ENCODE data around the gene URAD. TPM values are rescaled to one million over a fixed set of nuclear protein-coding genes. Genes with fewer than 3 reads are reported as not detected.
"Not testable (repeated sequence)": the region's sequence is repeated elsewhere in the genome, so short reads cannot be mapped to it uniquely, and the experiment has no call there.

Gene URAD
- total RNA-seq, 2 experiments from 2014 or later: not detected

DNA sequence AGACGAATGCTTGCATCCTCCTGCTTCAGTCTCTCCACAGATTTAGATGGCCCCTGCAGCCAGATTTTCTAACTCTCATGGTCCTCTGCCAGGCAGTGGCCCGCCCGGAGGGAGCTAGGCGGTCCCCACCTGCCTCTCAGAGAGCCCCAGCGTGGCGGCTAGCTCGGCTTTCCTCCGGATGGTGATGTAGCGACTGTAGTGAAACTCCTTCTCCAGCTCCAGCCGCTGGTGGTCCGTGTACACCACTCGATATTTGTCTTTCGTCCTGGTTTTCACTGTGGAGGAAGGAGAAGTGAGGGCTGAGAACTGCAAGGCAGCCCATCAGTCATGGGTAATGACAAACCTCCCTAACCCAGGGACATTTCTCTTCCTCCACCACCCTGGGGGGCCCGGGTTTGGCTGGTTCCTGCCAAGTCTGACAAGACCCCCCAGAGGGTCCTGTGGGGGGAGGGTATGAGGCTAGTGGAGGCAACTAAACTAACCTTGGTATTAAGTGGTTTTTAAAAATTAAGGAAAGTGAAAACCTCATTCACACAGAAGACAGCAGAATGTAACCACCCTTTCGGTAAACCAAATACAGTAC is 23.7 kb downstream of the URAD start:
- CTCF ChIA-PET: interaction anchor here (0.7 to 0.8 kb wide), 2 partner anchors 20 to 97 kb away, joined by 3 to 4 read pairs; no protein-coding TSS in a partner anchor
- no peak for DNase-seq
- no peak overlapping the region for H3K27ac Mint-ChIP-seq
- H3K36me3 Mint-ChIP-seq (ENCODE audit: low read depth): peaks cover 2% of the 10 kb centered on the region
- peaks cover 79% of the 10 kb centered on the region for H3K27me3 Mint-ChIP-seq
- POLR2A ChIA-PET: no interaction called here
- peaks cover 12% of the 10 kb centered on the region for H3K4me1 Mint-ChIP-seq
- H3K9me3 Mint-ChIP-seq: no peaks in the 10 kb centered on the region
- H3K4me3 Mint-ChIP-seq: no peak overlapping the region

DNA sequence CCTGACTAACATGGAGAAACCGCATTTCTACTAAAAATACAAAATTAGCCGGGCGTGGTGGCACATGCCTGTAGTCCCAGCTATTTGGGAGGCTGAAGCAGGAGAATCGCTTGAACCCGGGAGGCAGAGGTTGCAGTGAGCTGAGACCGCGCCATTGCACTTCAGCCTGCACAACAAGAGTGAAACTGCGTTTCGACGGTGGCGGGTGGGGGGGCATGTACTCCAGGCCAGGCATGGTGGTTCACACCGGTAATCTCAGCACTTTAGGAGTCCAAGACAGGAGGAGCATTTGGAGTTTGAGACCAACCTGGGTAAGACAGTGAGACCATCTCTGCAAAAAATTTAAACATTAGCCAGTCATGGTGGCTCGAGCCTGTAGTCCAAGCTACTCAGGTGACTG is 24.3 kb downstream of the URAD start:
- H3K36me3 Mint-ChIP-seq (ENCODE audit: low read depth); DNase-seq; H3K27ac Mint-ChIP-seq; H3K9me3 Mint-ChIP-seq; POLR2A ChIA-PET; H3K4me3 Mint-ChIP-seq; H3K4me1 Mint-ChIP-seq: not testable (repeated sequence)
- CTCF ChIA-PET: interaction anchor here (0.7 to 1.2 kb wide), 3 partner anchors 10 to 96 kb away, joined by 3 to 4 read pairs (median 3); no protein-coding TSS in a partner anchor
- peaks cover 77% of the 10 kb centered on the region for H3K27me3 Mint-ChIP-seq

GRCh38 chr13:27963491-27963890 is 25.0 kb downstream of the URAD start:
- ChIA-PET POLR2A (interaction anchor here (0.7 kb wide), 1 partner anchor 9 kb away, joined by 3 read pairs; no protein-coding TSS in a partner anchor), CTCF (interaction anchor here (1.2 kb wide), 1 partner anchor 10 kb away, joined by 3 read pairs; no protein-coding TSS in a partner anchor)
- Mint-ChIP-seq H3K9me3 (no peaks in the 10 kb centered on the region), H3K27me3 (peaks cover 80% of the 10 kb centered on the region), H3K27ac (no peak overlapping the region), H3K36me3 (ENCODE audit: low read depth) (no peaks in the 10 kb centered on the region), H3K4me1 (peaks cover 6% of the 10 kb centered on the region), H3K4me3 (no peak overlapping the region)
- DNase-seq: no peak

DNA sequence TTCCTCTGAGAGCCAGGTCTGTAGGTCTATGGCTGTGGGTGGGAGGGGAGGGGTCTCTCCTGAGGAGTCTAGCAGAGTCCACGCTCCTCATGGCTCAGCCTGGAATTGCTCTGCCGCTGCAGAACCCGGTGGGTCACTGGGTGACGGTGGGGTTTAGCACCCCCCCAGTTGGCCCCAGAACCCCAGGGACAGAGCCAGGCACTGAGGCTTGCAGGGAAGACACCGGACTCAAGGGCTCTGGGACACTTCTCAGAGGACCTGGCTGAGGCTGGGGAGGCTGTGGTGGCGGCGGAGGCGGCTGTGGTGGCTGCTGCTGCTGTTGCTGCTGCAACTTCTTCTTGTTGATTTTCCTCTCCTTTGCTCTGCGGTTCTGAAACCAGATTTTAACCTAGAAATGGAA is 25.5 kb downstream of the URAD start:
- peaks cover 84% of the 10 kb centered on the region for H3K27me3 Mint-ChIP-seq
- peaks cover 6% of the 10 kb centered on the region for H3K4me1 Mint-ChIP-seq
- no peaks in the 10 kb centered on the region for H3K9me3 Mint-ChIP-seq
- no peak overlapping the region for H3K27ac Mint-ChIP-seq
- ChIA-PET POLR2A (interaction anchor here (0.7 kb wide), 1 partner anchor 8 kb away, joined by 3 read pairs; no protein-coding TSS in a partner anchor), CTCF (no interaction called here)
- no peaks in the 10 kb centered on the region for H3K36me3 Mint-ChIP-seq (ENCODE audit: low read depth)
- no peak for DNase-seq
- H3K4me3 Mint-ChIP-seq: no peak overlapping the region

DNA sequence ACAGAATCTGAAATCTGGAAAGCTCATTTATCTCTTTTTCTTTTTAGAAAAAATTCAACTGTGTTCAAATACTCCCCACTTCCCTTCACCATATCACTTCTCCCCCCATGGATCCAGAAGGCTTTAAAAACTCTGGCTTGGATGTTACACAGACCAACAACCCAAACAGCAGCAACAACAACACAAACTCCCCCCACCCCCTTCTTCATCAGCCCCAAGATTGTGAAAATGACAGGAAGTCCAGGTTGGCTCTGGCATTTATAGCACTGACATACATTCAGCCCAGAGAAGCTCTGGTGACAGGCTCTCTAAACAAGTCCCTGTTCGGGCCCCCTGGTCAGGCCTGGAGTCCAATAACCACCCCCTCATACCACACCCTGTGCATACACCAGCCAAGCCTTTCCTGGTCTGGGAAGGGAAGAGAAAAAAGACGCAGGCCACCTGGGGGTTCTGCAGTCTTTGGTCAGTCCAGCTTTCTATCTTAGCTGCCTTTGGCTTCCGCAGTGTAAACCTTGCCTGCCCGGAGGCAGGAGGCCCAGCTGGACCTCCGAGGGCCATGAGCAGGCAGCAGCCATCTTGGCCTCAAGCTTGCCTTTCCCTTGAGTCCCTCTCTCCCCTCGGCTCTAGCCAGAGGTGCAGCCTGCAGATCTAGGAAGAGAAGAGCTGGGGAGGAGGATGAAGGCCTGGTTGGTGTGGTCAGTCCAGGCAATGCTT is 26.2 kb downstream of the URAD start:
- Mint-ChIP-seq H3K4me3 (no peak overlapping the region), H3K27me3 (peaks cover 81% of the 10 kb centered on the region)
- CTCF ChIA-PET: interaction anchor here (0.9 to 1.3 kb wide), 3 partner anchors 8 to 132 kb away, joined by 3 to 5 read pairs (median 3); no protein-coding TSS in a partner anchor

DNA sequence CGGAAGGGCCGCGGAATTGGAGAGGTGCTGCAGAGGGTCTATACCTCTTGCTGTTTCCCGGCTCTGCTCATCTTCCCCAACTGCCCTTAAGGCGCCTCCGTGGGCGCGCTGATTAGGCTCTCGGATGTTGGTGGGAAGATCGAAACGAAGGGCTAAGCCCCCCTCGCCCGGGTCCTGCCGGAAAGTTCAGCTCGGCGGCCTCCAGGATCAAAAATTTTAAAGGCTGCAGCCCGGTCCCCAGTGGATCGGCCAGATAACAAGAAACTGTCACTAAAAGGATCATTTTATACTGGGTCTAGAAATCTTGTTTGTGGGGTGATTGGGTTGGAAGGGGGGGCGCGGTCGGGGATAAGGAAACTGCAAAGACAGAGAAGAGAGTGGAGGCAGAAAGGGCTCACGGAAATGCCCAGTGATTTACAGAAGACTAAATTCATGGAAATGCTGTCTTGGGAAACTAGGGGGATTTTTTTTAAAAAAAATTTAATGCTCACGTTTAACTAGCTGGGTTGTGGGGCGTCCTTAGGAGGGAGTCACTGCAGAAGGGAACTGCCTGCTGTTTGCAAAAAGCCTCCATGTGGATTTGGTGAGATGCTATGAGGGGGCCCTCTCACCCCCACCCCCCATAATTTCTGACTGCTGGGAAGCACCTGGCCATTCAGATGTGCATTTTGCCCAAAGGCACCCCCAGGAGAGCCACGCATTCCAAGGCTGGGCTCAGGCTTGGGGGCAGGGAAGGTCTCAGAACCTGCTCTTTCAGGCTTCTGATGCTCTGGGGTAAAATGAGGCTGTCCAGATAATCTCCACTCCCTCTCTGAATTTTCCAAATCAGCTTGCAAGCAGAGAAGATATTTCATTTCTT is 27.0 kb downstream of the URAD start:
- H3K27ac Mint-ChIP-seq: no peak overlapping the region
- ChIA-PET POLR2A (no interaction called here), CTCF (interaction anchor here (0.8 to 1.3 kb wide), 6 partner anchors 8 to 132 kb away, joined by 3 to 5 read pairs (median 3); no protein-coding TSS in a partner anchor)
- peaks cover 6% of the 10 kb centered on the region for H3K4me1 Mint-ChIP-seq
- no peak for DNase-seq
- H3K27me3 Mint-ChIP-seq: peaks cover 81% of the 10 kb centered on the region
- no peak overlapping the region for H3K4me3 Mint-ChIP-seq
- H3K36me3 Mint-ChIP-seq (ENCODE audit: low read depth): no peaks in the 10 kb centered on the region
- no peaks in the 10 kb centered on the region for H3K9me3 Mint-ChIP-seq

More for the DNA sequence above, 26.2 kb downstream of the URAD start:
- H3K27ac Mint-ChIP-seq: no peak overlapping the region
- peaks cover 6% of the 10 kb centered on the region for H3K4me1 Mint-ChIP-seq
- POLR2A ChIA-PET: no interaction called here
- no peaks in the 10 kb centered on the region for H3K9me3 Mint-ChIP-seq
- H3K36me3 Mint-ChIP-seq (ENCODE audit: low read depth): no peaks in the 10 kb centered on the region
- no peak for DNase-seq

DNA sequence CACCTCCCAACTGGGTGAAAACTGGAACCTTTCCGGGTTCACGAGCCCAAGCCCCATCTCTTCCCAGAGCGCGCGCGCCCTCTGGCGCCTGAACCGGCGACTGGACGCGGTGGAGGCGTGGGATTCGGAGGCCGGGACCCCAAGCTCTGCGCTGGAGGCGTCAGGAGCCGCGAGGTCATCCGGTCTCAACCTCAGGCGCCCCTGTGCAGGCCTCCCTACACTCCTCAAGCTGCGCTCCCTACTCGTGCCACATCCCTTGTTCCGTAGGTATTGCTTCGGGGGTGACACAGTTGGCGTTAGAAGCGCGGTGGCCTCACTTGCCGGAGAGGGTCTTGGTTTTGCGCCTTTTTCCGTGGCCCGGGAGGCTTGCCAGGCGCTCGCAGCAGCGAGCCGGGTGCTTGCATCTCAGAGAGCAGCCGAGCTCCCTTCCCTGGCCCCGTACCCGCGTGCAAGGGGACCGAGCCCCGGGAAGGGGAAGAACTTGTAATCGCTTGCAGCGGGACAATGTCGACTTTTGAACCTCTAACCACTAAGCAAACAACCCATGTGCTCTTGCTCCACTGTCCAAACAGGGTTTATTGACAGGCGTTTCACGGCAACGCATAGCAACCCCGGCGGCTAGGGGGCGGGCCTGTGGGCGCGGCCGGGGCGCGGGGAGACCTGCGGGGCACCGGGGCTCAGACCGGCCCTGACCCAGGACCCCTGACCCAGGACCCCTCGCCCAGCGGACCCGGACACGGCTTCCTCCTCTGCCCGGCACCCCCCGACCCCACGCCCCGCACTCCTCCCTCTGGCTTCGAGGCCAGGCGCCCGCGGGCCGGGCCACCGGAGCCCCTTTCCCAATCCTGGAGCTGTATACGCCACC is 27.9 kb downstream of the URAD start:
- peak overlapping the region; percentile 19 for H3K4me3 Mint-ChIP-seq
- H3K27me3 Mint-ChIP-seq: peaks cover 78% of the 10 kb centered on the region
- H3K4me1 Mint-ChIP-seq: peaks cover 6% of the 10 kb centered on the region
- CTCF ChIA-PET: interaction anchor here (0.8 to 1.3 kb wide), 3 partner anchors 11 to 132 kb away, joined by 3 read pairs; no protein-coding TSS in a partner anchor
- POLR2A ChIA-PET: no interaction called here
- DNase-seq: peak; percentile 43
- no peak overlapping the region for H3K27ac Mint-ChIP-seq
- H3K36me3 Mint-ChIP-seq (ENCODE audit: low read depth): no peaks in the 10 kb centered on the region
- H3K9me3 Mint-ChIP-seq: no peaks in the 10 kb centered on the region

DNA sequence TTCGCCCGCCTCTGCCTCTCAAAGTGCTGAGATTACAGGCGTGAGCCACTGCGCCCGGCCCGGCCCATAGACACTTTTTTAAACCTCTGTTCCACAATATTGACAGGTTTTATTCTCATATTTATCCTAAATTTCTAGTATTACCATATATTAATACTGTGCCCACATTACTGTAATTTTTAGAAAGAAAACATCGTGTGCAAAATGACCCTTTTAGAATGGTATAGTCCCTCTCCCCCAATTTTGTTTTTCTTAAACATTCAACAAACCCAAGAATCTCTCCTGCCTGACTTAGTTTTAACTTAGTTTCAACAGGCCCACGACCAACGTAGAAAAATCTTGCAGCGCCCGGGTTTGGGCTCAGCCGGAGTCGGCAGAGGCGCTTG is 28.5 kb downstream of the URAD start:
- ChIA-PET CTCF (interaction anchor here (1.3 to 1.7 kb wide), 2 partner anchors 12 to 598 kb away, joined by 3 to 4 read pairs; no protein-coding TSS in a partner anchor), POLR2A (no interaction called here)
- no peaks in the 10 kb centered on the region for H3K9me3 Mint-ChIP-seq
- H3K27ac Mint-ChIP-seq: no peak overlapping the region
- peaks cover 78% of the 10 kb centered on the region for H3K27me3 Mint-ChIP-seq
- peak overlapping the region; percentile 19 for H3K4me3 Mint-ChIP-seq
- H3K4me1 Mint-ChIP-seq: peaks cover 7% of the 10 kb centered on the region
- no peak for DNase-seq
- H3K36me3 Mint-ChIP-seq (ENCODE audit: low read depth): no peaks in the 10 kb centered on the region

DNA sequence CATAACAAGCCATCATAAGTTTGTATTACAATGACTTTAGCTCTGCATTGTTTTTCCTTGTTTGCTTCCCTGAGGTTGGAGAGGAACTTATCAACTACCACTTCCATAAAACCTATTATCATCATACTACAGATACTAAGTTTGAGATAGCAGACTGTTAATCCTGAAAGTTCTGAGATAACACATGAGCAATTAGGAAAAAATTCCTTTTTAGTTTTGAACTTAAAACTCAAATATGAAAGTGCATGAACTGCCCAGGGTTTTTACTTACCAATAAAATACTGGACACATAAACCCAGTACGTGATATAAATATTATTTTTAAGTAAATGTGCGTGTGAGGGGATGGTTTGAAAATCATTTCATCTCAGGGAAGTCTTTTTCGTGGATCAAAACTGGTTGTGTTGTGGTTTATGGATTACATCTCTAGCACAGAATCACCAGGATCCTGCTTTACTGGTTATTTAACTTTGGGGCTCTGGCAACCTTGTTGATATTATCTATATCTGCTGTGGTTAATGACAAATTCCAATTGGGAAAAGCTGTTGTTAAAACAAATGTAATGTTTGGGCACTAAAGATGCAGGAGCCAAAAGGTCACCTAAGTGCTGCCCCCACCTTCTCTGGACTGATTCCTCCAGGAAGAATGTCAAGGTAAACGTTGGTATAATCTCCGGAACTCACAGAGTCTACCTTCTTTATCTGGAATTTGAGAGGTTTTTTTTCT is 31.8 kb downstream of the URAD start:
- DNase-seq: no peak
- no peaks in the 10 kb centered on the region for H3K9me3 Mint-ChIP-seq

DNA sequence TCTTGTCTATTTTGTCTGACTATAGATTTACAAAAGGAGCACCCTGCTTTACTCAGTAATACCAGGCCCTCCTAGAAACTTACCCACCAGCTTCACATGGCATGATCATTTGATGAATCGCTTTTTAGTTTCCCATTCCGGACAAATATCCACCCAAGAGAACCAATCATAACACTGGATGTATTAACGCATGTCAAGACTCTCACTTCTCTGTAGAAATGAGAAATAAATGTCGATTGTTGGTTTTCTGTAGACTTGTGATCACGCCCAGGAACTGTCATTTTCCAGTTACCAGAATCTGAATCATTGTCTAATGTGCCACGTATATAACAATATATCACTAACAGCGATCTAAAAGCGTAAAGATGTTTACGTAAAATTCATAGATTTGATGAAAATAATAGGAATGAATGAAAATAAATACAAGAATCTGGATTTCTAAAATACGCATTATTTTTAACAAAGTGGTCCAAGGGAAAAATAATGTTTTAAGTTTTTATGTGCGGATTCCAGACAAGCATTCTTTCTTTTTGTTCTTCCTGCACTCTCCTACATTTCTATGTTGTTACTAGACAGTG is 33.4 kb downstream of the URAD start:
- Mint-ChIP-seq H3K4me3 (no peak overlapping the region), H3K9me3 (no peaks in the 10 kb centered on the region), H3K27ac (no peak overlapping the region), H3K4me1 (peaks cover 16% of the 10 kb centered on the region), H3K27me3 (peaks cover 65% of the 10 kb centered on the region), H3K36me3 (ENCODE audit: low read depth) (no peaks in the 10 kb centered on the region)
- ChIA-PET CTCF (interaction anchor here (0.7 to 2.3 kb wide), 10 partner anchors 21 to 593 kb away, joined by 3 to 58 read pairs (median 5); no protein-coding TSS in a partner anchor), POLR2A (interaction anchor here (0.6 kb wide), 1 partner anchor 8 kb away, joined by 3 read pairs; no protein-coding TSS in a partner anchor)
- DNase-seq: no peak

More for the DNA sequence above, 31.8 kb downstream of the URAD start:
- Mint-ChIP-seq H3K27me3 (peaks cover 75% of the 10 kb centered on the region), H3K4me1 (peaks cover 20% of the 10 kb centered on the region), H3K27ac (no peak overlapping the region), H3K36me3 (ENCODE audit: low read depth) (no peaks in the 10 kb centered on the region), H3K4me3 (no peak overlapping the region)
- ChIA-PET CTCF (interaction anchor here (1.2 to 1.3 kb wide), 3 partner anchors 23 to 130 kb away, joined by 3 to 6 read pairs (median 4); no protein-coding TSS in a partner anchor), POLR2A (no interaction called here)

DNA sequence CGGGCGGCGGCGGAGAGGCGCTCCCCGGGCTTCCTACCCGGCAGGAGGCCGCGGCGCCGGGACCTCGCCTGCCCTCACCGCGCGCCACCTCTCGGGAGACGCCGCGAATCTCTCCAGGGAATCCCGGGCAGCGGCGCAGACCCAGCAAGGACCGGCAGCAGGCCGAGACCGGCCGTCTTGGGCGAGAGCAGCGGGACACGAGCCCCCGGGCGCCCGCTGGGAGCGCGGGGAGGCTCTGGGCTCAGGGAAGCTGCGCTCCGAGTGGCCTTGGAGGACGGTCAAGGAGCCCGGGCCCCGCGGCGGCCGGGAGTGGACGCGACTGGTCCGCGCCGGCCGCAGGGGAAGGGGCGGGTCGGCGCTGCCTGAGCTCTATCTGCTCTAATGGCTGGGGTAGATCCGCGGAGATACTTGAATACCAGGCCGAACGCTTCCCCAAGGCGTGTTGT is 34.1 kb downstream of the URAD start:
- DNase-seq: no peak
- H3K27me3 Mint-ChIP-seq: peaks cover 62% of the 10 kb centered on the region
- H3K36me3 Mint-ChIP-seq (ENCODE audit: low read depth): no peaks in the 10 kb centered on the region
- CTCF ChIA-PET: interaction anchor here (0.7 to 2.3 kb wide), 21 partner anchors 8 to 592 kb away, joined by 3 to 58 read pairs (median 4); no protein-coding TSS in a partner anchor
- H3K27ac Mint-ChIP-seq: no peak overlapping the region
- H3K9me3 Mint-ChIP-seq: no peaks in the 10 kb centered on the region
- H3K4me1 Mint-ChIP-seq: peaks cover 14% of the 10 kb centered on the region
- POLR2A ChIA-PET: interaction anchor here (0.6 kb wide), 1 partner anchor 9 kb away, joined by 3 read pairs; no protein-coding TSS in a partner anchor
- peak overlapping the region; percentile 61 for H3K4me3 Mint-ChIP-seq
